Activated naive CD8-positive, alpha-beta T cell (primary cell): Measurements from ENCODE around the gene HOXB7.

Experiments
- H3K27ac Mint-ChIP-seq: one replicate; pipeline ENCODE4 v1.8.0; 2021; ENCODE audit warnings: mixed read lengths
- H3K27me3 Mint-ChIP-seq: one replicate; pipeline ENCODE4 v1.8.0; 2021; ENCODE audit warnings: mixed read lengths
- H3K36me3 Mint-ChIP-seq: one replicate; pipeline ENCODE4 v1.8.0; 2021; ENCODE audit warnings: mixed read lengths
- H3K4me1 Mint-ChIP-seq: one replicate; pipeline ENCODE4 v1.8.0; 2021; ENCODE audit warnings: low read depth, mixed read lengths
- H3K4me3 Mint-ChIP-seq: one replicate; pipeline ENCODE4 v1.8.0; 2021; ENCODE audit warnings: mild to moderate bottlenecking, mixed read lengths
- H3K9me3 Mint-ChIP-seq: one replicate; pipeline ENCODE4 v1.8.0; 2021; ENCODE audit warnings: low read depth, mixed read lengths

HOXB7 gene

DNA sequence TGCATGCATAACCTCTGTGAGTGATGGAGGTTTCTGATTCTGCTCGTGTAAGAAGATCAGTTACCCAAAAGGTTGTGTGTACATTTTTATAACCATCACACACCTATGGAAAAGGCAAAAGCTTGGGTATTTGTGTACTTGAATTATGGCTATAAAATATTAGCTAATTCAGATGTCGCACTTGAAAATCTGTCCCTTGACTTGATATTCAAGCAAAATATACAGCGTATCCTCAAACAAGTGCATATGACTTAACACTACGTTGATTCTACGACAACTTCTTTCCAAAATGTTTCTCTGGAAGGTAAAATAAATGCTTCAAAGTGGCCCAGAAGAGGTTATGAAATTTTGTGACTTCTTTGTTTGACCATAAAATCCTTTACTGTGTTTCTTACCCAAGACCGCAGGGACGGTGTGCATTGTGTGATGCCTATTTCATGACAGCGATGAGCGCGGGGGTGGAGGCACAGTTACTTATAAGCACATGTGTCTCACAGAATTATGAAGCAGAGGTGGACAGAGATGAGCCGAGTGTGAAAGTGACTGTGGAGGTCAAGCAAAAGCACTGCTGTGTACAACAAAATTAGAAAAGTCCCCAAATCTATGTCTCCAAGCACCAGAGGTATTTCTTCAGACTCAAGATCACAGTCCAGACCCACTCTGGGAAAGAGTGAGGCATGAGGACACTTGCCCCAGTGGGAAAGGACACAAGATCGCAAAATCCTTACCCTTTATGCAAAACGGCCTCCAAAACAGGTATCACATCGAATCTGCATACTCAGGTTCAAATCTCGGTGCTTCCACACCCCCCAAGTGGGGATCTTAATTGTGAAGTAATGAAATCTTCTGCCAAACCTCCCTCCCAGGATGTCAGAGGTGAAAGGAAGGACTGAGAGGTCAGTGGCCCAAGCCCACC is 19.4 kb upstream of the HOXB7 start:
- Mint-ChIP-seq H3K36me3 (peaks cover 2% of the 10 kb centered on the region), H3K9me3 (no peaks in the 10 kb centered on the region), H3K27ac (no peak overlapping the region), H3K4me1 (peaks cover 10% of the 10 kb centered on the region), H3K4me3 (no peak overlapping the region), H3K27me3 (peaks cover 41% of the 10 kb centered on the region)

DNA sequence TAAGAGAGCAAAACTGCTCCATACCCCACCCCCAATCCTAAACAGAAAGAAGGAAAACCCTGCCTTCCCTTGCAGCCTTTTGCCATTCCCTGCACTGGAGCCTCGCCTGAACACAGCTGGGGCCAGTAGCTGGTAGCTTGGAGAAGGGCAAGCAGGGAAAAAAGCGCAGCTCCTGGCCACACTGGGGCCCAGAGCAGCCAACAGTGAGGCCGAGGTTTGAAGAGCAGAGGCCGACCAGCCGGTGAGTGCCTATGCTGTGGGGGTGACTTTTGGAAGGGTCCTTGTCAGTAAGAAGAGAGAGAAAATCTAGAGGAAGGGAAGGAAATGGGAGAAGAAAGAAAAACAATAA is 18.6 kb upstream of the HOXB7 start:
- Mint-ChIP-seq H3K27me3 (peaks cover 36% of the 10 kb centered on the region), H3K4me3 (no peak overlapping the region)

DNA sequence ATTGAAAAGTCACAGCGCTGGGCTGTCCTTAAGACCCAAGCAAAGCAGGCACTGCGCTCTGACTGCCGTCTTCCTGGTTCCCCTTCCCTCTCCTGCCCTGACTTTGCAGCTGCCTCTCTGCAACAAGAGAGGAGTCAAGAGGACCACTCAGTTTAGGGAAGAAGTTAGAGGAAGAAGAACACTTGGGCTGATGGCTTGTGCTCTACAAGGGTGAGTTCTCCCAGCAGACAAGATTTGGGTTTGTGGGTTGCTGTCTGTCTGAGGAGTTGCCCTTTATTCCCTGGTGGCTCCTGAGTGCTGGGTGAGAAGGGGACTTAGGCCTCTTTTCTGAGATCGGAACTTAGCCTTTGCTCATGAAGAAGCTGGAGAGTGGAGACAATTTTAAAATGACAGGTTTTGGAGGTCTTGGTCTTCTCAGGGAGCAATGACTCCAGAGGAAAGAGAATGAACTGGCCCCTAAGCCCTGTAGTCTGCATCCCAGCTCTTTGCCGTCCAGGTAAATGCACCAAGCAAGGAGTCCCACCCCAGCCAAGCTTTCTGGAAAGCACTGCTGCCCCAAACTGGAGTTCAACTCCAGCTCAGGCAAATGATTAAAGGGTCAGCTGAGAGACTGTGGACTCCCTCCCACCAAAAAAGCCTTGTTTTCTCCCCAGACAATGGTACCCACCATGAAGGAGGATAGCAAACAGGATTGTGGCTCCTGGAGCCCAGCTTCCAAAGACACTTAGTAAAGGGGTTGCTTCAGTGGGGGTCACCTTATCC is 18.0 kb upstream of the HOXB7 start:
- H3K36me3 Mint-ChIP-seq: peaks cover 2% of the 10 kb centered on the region
- H3K9me3 Mint-ChIP-seq: no peaks in the 10 kb centered on the region
- H3K27ac Mint-ChIP-seq: no peak overlapping the region
- no peak overlapping the region for H3K4me3 Mint-ChIP-seq
- peaks cover 9% of the 10 kb centered on the region for H3K4me1 Mint-ChIP-seq
- peaks cover 39% of the 10 kb centered on the region for H3K27me3 Mint-ChIP-seq

More for the DNA sequence above, 18.6 kb upstream of the HOXB7 start:
- peaks cover 2% of the 10 kb centered on the region for H3K36me3 Mint-ChIP-seq
- peaks cover 10% of the 10 kb centered on the region for H3K4me1 Mint-ChIP-seq
- H3K9me3 Mint-ChIP-seq: no peaks in the 10 kb centered on the region
- H3K27ac Mint-ChIP-seq: no peak overlapping the region

DNA sequence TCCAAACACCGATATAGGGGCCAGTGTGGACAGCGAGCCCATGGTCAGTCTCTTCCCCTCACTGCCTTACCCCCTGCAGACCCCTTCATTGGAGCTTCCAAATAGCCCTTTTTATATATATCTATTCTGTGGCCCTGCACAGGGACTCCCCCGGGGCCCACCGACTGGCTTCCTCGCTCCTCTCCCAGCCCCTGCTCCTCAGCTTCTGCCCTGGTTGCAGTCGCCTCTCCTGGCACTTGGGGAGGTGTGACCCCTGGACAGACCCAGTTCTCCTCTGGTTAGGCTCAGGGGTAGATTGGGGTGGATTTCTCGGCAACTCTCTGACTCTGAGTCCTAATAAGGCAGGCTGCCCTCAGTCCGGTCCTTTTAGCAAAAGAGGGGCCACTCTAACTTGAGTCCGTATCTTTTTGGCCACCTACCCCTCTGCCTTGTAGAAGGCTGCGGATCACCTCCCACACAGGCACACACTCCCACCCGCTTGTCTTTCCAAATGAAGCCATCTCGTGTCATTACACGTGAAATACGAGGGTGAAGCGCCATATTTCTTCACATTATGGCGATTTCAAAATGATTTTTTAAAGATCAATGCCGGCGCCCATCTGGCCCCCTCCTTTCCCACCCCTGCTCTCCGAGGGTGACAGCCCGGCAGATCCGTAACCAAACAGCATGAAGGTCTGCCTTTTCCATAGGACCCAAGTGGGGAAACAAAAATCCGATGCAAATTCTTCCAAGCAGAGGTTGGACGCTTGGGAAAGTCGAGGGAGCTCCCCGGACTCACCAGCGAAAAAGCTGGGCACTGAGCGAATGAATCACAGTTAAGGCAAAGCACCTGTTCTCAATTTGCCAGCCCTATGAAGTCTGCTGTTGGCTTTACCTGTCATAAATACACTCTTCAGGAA is 17.1 kb upstream of the HOXB7 start:
- no peaks in the 10 kb centered on the region for H3K9me3 Mint-ChIP-seq
- H3K36me3 Mint-ChIP-seq: peaks cover 2% of the 10 kb centered on the region
- peaks cover 8% of the 10 kb centered on the region for H3K4me1 Mint-ChIP-seq
- no peak overlapping the region for H3K27ac Mint-ChIP-seq
- H3K27me3 Mint-ChIP-seq: peaks cover 46% of the 10 kb centered on the region
- H3K4me3 Mint-ChIP-seq: peak overlapping the region; percentile 20

DNA sequence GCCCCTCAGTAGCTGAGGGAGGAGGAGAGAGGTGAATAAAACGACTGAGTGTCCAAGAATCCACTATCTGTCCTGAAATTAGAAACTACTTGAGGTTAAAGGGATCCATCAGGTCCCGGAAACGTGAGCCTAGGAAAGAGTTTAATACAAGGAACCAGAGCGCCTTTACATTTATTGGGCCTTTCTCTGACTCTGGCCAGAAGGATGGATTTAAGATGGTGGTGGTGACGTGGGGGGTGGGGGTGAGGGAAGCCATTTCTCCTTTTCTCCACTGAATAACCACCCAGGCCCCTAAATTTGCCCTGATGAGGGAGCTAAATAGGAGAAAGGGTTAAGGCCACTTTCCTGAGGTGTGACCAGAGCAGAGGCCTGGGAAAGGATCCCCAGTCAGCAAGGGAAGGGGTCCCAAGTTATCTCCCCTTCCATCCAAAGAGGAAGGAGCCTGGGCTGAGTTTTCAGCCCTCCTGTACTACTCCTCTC is 16.3 kb upstream of the HOXB7 start:
- Mint-ChIP-seq H3K27ac (no peak overlapping the region), H3K4me3 (peak overlapping the region; percentile 87), H3K36me3 (no peaks in the 10 kb centered on the region), H3K9me3 (no peaks in the 10 kb centered on the region), H3K27me3 (peaks cover 46% of the 10 kb centered on the region), H3K4me1 (peaks cover 8% of the 10 kb centered on the region)

DNA sequence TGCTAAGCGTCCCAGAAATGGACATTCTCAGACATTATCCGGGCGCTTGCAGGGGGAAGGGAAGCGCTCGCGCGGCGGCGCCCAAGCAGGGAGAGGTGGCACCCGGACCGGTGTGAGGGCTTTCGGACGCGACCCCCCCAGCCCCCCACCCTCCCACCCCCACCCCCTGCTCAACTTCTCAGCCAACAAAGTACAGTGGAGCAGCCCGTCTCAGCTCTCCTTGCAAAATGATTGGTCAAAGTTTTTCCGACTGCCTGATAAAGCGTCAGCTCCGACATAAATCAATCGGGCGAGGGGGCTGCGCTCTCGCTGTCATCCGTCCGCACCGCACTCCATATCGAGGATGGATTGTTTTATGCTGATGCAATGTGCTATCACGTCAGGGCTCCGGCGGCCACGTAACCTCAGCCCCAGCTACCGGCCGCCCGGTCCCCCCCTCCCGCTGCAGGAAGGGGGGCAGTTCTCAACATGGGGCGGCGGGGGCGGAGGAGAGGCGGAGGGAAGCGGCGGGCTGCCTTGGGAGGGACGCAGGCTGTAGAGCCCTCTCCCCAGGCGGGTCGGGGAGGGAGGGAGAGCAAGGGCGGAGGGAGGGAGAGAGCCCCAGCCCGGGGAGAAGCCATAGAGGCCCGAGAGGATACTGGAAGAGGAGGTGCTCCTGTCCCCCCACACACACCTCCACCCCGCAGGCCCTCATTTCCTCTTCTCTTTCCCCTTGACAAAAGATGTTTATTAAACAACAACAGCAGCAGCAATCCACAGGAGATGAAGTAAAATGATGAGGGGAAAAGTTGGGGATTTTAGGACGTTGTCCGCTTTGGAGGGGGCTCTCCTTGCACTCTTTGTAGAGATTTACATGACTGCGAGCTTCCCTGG is 15.7 kb upstream of the HOXB7 start, which contains the start of gene HOXB9:
Gene HOXB9, minus strand, starts transcription at position 114 of the 873 bp plus-strand sequence. Its CDS starts 89 bp downstream, at position 25.
- Mint-ChIP-seq H3K27me3 (peaks cover 50% of the 10 kb centered on the region), H3K36me3 (no peaks in the 10 kb centered on the region), H3K9me3 (no peaks in the 10 kb centered on the region), H3K27ac (peak within 1 kb of the TSS; percentile 84), H3K4me1 (peaks cover 8% of the 10 kb centered on the region), H3K4me3 (peak within 1 kb of the TSS; percentile 87)

DNA sequence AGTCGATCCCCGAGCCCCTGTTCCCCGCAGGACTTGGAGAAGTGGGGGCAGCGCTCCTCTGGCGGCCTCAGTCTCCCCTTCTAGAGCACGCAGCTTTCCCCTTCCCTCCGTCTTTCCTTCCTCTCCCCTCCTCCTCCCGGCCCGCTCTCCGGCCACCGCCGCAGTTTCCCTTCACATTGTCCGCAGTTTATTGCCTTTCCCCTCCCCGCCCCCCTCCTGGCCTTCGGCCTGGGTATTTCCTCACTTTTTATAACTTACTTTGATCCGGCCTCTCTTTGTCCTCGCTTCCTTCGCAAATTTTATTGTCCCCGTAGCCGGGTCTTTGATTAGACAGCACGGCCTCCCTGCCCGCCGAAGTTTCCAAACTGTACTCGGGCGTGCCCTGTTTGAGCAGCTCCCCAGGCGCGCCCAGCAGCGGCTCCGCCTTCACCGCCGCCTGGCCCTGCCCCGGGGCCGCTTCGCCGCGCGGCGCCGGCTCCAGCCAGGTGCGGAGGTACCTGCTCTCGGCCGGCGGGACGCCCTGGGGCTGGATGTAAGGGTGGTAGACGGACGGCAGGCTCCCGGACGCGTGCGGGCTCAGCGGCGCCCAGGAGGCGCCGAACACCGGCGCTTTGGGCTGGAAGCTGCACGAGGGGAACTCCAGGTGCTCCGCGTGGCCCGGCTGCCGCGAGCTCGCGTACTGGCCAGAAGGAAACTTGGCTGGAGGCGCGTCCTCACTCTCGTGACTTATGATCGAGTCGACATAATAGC is 14.9 kb upstream of the HOXB7 start:
- Mint-ChIP-seq H3K27me3 (peaks cover 53% of the 10 kb centered on the region), H3K27ac (no peak overlapping the region), H3K9me3 (no peaks in the 10 kb centered on the region), H3K4me1 (peaks cover 8% of the 10 kb centered on the region), H3K4me3 (peak overlapping the region; percentile 87), H3K36me3 (no peaks in the 10 kb centered on the region)

DNA sequence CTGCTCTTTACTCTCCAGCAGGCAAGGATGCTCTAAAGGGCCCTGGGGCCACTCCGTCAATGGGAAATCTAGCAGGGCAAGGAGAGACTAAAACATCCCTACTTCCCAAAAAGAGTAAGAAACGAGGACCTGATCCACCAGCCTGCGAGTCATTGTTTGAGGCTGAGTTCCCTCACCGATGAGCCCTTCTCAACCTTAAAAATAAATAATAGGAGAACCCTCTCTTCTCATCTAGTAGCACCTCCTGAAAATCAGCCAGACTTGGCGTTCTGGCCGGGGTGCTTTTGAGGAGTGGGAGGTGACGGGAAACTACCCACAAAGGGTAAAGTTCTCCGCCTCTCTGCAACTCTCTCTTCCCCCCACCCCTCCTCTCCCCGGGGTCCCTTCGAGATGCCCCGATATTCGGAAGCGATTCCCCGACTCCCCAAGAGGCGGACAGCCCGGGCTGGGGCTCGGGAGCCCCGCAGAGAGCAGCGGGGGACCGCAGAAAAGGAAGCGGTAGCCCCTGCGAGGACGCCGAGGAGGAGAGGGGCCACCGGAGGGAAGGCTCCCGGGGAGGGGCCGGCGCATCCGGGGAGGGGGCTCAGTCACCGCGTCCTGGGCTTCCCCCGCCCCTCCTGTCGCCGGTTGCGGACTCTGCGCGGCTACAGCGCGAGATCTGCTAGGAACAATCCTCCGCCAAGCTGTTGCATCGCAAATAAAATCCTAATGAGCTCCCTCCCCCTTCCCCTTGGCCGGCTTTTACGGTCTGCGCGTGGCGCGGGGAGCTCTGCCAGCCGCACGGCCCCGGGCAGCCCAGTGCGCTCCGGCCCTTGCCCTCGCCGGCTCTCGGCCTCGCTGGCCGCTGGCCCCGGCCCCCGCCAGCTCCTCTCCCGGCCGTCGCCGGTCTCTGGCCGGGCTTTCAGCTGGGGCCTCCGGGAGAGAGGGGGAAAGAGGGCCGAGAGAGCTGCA is 14.0 kb upstream of the HOXB7 start:
- Mint-ChIP-seq H3K4me3 (peak overlapping the region; percentile 87), H3K9me3 (no peaks in the 10 kb centered on the region), H3K27me3 (peaks cover 45% of the 10 kb centered on the region), H3K4me1 (peaks cover 8% of the 10 kb centered on the region), H3K27ac (no peak overlapping the region), H3K36me3 (no peaks in the 10 kb centered on the region)

DNA sequence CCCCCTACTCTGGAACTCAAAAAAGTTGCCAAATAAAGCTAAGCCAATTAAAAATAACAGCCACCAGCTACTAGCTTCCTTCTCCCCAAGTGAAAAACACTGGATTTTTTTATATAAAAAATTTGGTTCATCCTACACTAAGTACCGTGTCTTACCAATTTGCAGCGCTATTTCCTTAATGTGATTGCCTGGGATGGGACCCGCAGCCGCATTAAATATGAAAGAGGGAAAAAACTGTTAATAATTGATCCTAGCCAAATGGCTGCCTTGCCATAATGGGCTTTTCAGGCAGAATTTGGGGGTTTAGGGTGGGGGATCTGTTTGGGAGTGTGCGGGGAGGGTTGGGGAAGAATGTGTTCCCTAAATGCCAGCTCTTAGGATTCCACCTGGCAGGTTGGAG is 13.3 kb upstream of the HOXB7 start:
- peak overlapping the region; percentile 59 for H3K4me3 Mint-ChIP-seq
- H3K4me1 Mint-ChIP-seq: peaks cover 11% of the 10 kb centered on the region
- no peak overlapping the region for H3K27ac Mint-ChIP-seq

DNA sequence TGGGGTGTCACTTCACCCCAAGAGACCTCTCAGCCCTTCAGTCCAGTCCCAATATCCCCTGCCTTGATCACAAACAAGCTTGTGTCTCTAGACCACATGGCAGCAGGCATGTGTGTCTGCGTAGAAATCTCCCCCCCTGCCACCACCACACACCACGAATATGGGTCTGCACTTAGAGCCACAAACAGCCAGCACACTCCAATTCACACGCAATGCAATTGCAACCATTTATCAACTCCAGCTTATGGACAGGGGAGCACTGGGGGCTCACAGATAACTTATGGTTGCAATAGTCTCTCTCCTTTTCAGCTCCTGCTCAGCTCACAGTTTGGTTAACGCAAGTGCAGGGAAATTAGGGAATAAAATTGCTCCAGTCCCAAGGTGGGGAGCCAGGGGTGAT is 12.8 kb upstream of the HOXB7 start:
- H3K4me3 Mint-ChIP-seq: no peak overlapping the region
- peaks cover 16% of the 10 kb centered on the region for H3K4me1 Mint-ChIP-seq
- no peak overlapping the region for H3K27ac Mint-ChIP-seq
- H3K36me3 Mint-ChIP-seq: no peaks in the 10 kb centered on the region
- H3K9me3 Mint-ChIP-seq: no peaks in the 10 kb centered on the region
- H3K27me3 Mint-ChIP-seq: peaks cover 44% of the 10 kb centered on the region

More for the DNA sequence above, 13.3 kb upstream of the HOXB7 start:
- Mint-ChIP-seq H3K27me3 (peaks cover 43% of the 10 kb centered on the region), H3K9me3 (no peaks in the 10 kb centered on the region), H3K36me3 (no peaks in the 10 kb centered on the region)

DNA sequence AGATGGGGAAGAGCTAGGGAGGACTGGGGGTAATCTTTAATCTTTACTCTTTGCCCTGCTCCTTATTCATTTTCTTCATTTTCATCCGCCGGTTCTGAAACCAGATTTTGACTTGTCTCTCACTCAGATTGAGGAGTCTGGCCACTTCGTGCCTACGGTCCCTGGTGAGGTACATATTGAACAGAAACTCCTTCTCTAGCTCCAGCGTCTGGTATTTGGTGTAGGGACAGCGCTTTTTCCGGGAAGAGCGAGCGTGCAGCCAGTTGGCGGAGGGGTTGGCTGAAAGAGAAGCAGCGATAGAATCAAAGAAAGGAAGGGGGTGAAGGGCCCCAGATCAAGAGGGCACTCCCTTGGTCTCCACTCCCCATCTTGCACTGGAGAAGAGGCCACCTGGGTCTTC is 12.0 kb upstream of the HOXB7 start:
- no peak overlapping the region for H3K27ac Mint-ChIP-seq
- H3K4me3 Mint-ChIP-seq: no peak overlapping the region
- peaks cover 21% of the 10 kb centered on the region for H3K4me1 Mint-ChIP-seq
- no peaks in the 10 kb centered on the region for H3K36me3 Mint-ChIP-seq
- H3K27me3 Mint-ChIP-seq: peaks cover 43% of the 10 kb centered on the region
- H3K9me3 Mint-ChIP-seq: no peaks in the 10 kb centered on the region
